GM12878 (cell line): ENCODE measurements around the gene THADA. TPM values are rescaled to one million over a fixed set of nuclear protein-coding genes. Genes with fewer than 3 reads are reported as not detected.

ENCODE experiments used
- ATAC-seq: fragments of 200-7000 bp; cut with Tn5 transposase; 3 replicates; pipeline ENCODE4 v1.9.1; 2020; ENCODE audit warnings: mild to moderate bottlenecking, moderate library complexity
- BruUV-seq: library from RNA; stranded (reverse); fragments of 400-500 nt; replicated peaks from 2 replicates; lab custom pipeline; 2021; lab: Mats Ljungman, UMichigan
- CTCF ChIA-PET: fragments of 300-600 bp; sonication (Branson Sonifier 250); formaldehyde crosslinking; extraction: SDS; loops from one replicate; lab custom pipeline; 2021; ENCODE audit warnings: inconsistent platforms; lab: Yijun Ruan, JAX
- POLR2A ChIA-PET: fragments of 350-600 bp; formaldehyde crosslinking; extraction: SDS; loops from one replicate; lab custom pipeline; 2021; ENCODE audit warnings: inconsistent platforms; lab: Charles Lee
- RAD21 ChIA-PET: fragments of 300-600 bp; sonication (Branson Sonifier 250); formaldehyde crosslinking; loops from one replicate; lab custom pipeline; 2023; ENCODE audit warnings: antibody characterized with exemption; ENCODE audit not compliant: unreplicated experiment; lab: Charles Lee
- SMC1A ChIA-PET: fragments of 300-600 bp; sonication (Branson Sonifier 250); formaldehyde crosslinking; loops from one replicate; lab custom pipeline; 2023; ENCODE audit not compliant: unreplicated experiment, uncharacterized antibody; lab: Charles Lee
- DNase-seq: peaks from one replicate; pipeline ENCODE4 v3.0.0-alpha.2; 2011; ENCODE audit warnings: low read depth, low spot score
- FAIRE-seq: peaks from 3 replicates; lab custom pipeline; 2011; peaks lifted over from hg19 to GRCh38; lab: Jason Lieb, UNC
- H2AFZ ChIP-seq: 2 replicates; pipeline ENCODE4 v1.6.0; 2011; ENCODE audit warnings: low read depth, low read length, control low read depth; ENCODE audit not compliant: control insufficient read depth
- H3K27ac ChIP-seq: 2 replicates; pipeline ENCODE4 v1.5.1; 2011; ENCODE audit warnings: control low read depth; ENCODE audit not compliant: control insufficient read depth, insufficient read depth
- H3K27me3 ChIP-seq, 2 experiments: replicated peaks in 1 of 2; 2 replicates each; pipeline versions ENCODE4 v1.6.0 to v1.6.1; 2011; ENCODE audit warnings: low read length in 1 of 2; ENCODE audit not compliant: control insufficient read depth in 2 of 2, insufficient read depth in 2 of 2
- H3K36me3 ChIP-seq, 2 experiments: 2 replicates each; pipeline ENCODE4 v1.5.1; 2011; ENCODE audit warnings: low read length in 1 of 2; ENCODE audit not compliant: control insufficient read depth in 2 of 2, insufficient read depth in 2 of 2
- H3K4me1 ChIP-seq: 2 replicates; pipeline ENCODE4 v1.6.1; 2011; ENCODE audit warnings: mild to moderate bottlenecking, low read length, moderate library complexity, mixed read lengths; ENCODE audit not compliant: control insufficient read depth, insufficient read depth
- H3K4me2 ChIP-seq: 2 replicates; pipeline ENCODE4 v1.6.0; 2011; ENCODE audit warnings: control low read depth; ENCODE audit not compliant: control insufficient read depth, insufficient read depth
- H3K4me3 ChIP-seq: fragments of 200-600 bp; sonication (generic); 2 replicates; pipeline ENCODE4 v1.5.1; 2016
- H3K79me2 ChIP-seq: 2 replicates; pipeline ENCODE4 v1.6.0; 2011; ENCODE audit warnings: low read length; ENCODE audit not compliant: control insufficient read depth, insufficient read depth
- H3K9ac ChIP-seq: 2 replicates; pipeline ENCODE4 v1.8.0; 2011; ENCODE audit warnings: low read length, control low read depth, mixed read lengths; ENCODE audit not compliant: control insufficient read depth, insufficient read depth
- H3K9me3 ChIP-seq: replicated peaks from 3 replicates; pipeline ENCODE4 v1.5.1; 2011; ENCODE audit warnings: mild to moderate bottlenecking, low read length; ENCODE audit not compliant: control insufficient read depth, insufficient read depth
- H4K20me1 ChIP-seq: 2 replicates; pipeline ENCODE4 v1.6.0; 2011; ENCODE audit not compliant: control insufficient read depth, insufficient read depth
- ATF7 ChIP-seq: fragments of 450-650 bp; IDR thresholded peaks from 2 replicates; pipeline ENCODE4 v1.6.1; 2016; ENCODE audit warnings: low read depth, mild to moderate bottlenecking
- CBX5 ChIP-seq: sonication (generic); IDR thresholded peaks from 2 replicates; pipeline ENCODE4 v1.6.1; 2016; ENCODE audit warnings: low read depth, moderate library complexity, mild to moderate bottlenecking, inconsistent platforms
- CHD1 ChIP-seq: IDR thresholded peaks from 2 replicates; pipeline ENCODE4 v1.6.1; 2012; ENCODE audit warnings: low read depth, low read length, improper control_type of control experiment
- CUX1 ChIP-seq: IDR thresholded peaks from 2 replicates; pipeline ENCODE4 v1.6.1; 2012; ENCODE audit warnings: improper control_type of control experiment, low read depth, low read length; ENCODE audit not compliant: insufficient replicate concordance
- DPF2 ChIP-seq: fragments of 450-650 bp; IDR thresholded peaks from 2 replicates; pipeline ENCODE4 v1.6.1; 2017; ENCODE audit warnings: mild to moderate bottlenecking
- ESRRA ChIP-seq: IDR thresholded peaks from 2 replicates; pipeline ENCODE4 v1.6.1; 2012; ENCODE audit warnings: mild to moderate bottlenecking, low read length, improper control_type of control experiment
- GATAD2B ChIP-seq: fragments of 450-650 bp; conservative IDR thresholded peaks from 2 replicates; pipeline ENCODE4 v1.6.1; 2017; ENCODE audit warnings: low read depth, mild to moderate bottlenecking, moderate library complexity
- MEF2A ChIP-seq: IDR thresholded peaks from 2 replicates; pipeline ENCODE4 v1.6.1; 2011; ENCODE audit warnings: low read depth, mild to moderate bottlenecking, low read length, moderate library complexity; ENCODE audit not compliant: insufficient read depth
- MEF2B ChIP-seq: fragments of 450-650 bp; IDR thresholded peaks from 2 replicates; pipeline ENCODE4 v1.6.1; 2018; ENCODE audit warnings: mild to moderate bottlenecking, moderate library complexity; ENCODE audit not compliant: partially characterized antibody, poor library complexity, severe bottlenecking
- NR2F1 ChIP-seq: fragments of 450-650 bp; conservative IDR thresholded peaks from 2 replicates; pipeline ENCODE4 v1.6.1; 2017; ENCODE audit warnings: mild to moderate bottlenecking
- POU2F2 ChIP-seq: IDR thresholded peaks from 3 replicates; pipeline ENCODE4 v1.6.1; 2011; ENCODE audit warnings: low read depth, mild to moderate bottlenecking, low read length, borderline replicate concordance
- RB1 ChIP-seq: fragments of 450-650 bp; formaldehyde crosslinking; IDR thresholded peaks from 2 replicates; pipeline ENCODE4 v1.6.1; 2017; ENCODE audit warnings: mild to moderate bottlenecking, borderline replicate concordance
- SKIL ChIP-seq: fragments of 450-650 bp; IDR thresholded peaks from 2 replicates; pipeline ENCODE4 v1.6.1; 2017; ENCODE audit warnings: mild to moderate bottlenecking, low read depth, inconsistent platforms; ENCODE audit not compliant: poor library complexity, severe bottlenecking
- SMAD1 ChIP-seq: fragments of 450-650 bp; IDR thresholded peaks from 2 replicates; pipeline ENCODE4 v1.6.1; 2018; ENCODE audit warnings: mild to moderate bottlenecking, low read depth; ENCODE audit not compliant: partially characterized antibody
- SPI1 ChIP-seq: IDR thresholded peaks from 2 replicates; pipeline ENCODE4 v1.6.1; 2011; ENCODE audit warnings: low read depth, mild to moderate bottlenecking, low read length, moderate library complexity, borderline replicate concordance; ENCODE audit not compliant: insufficient read depth
- TBL1XR1 ChIP-seq: IDR thresholded peaks from 2 replicates; pipeline ENCODE4 v1.6.1; 2012; ENCODE audit warnings: low read depth, low read length, improper control_type of control experiment
- WGBS: methylation state at CpG from one replicate; pipeline ENCODE4 v1.1.6; 2016; ENCODE audit warnings: low lambda C conversion rate; ENCODE audit not compliant: insufficient replicate concordance, insufficient coverage; ENCODE audit errors: missing lambda C conversion rate; 5-methylcytosine and 5-hydroxymethylcytosine counted together
- in situ Hi-C: fragments of 300-500 bp; cut with MboI; formaldehyde crosslinking; loops from 9 replicates; pipeline ENCODE4 v1.14.3; 2018; ENCODE audit warnings: mixed read lengths
- intact Hi-C: fragments of 100-400 bp; cut with micrococcal nuclease; formaldehyde crosslinking; loops from one replicate; pipeline ENCODE4 v1.14.2; 2022; ENCODE audit not compliant: unreplicated experiment
- polyA plus RNA-seq, 11 experiments: library from polyadenylated mRNA; depleted of rRNA in 4 of 11; unstranded in 6 of 11; stranded (reverse) in 5 of 11; fragments of >200 nt; fragmentation: Nextera tagmentation in 4 of 11; fragmentation: Illumina TruSeq in 1 of 11; extraction: Ambion mirVana in 4 of 11; extraction: Trizol in 1 of 11; gene quantifications; 1 replicate in 1 of 11; 2 replicates in 10 of 11; pipeline versions ENCODE4 v1.2.1 to v1.2.3, GENCODE V29; 2011 to 2016; ENCODE audit warnings: inconsistent platforms in 2 of 11, missing spikeins in 2 of 11, low read depth in 1 of 11
- total RNA-seq, 4 experiments: library from RNA; depleted of rRNA in 3 of 4; stranded (reverse); fragments of >200 nt in 3 of 4; fragmentation: Illumina TruSeq in 1 of 4; extraction: Trizol in 1 of 4; gene quantifications; 2 replicates each; pipeline versions ENCODE4 v1.2.1 to v1.2.3, GENCODE V29; 2013 to 2021

The THADA gene
- total and polyA plus RNA-seq, 10 of the 15 experiments (the other 5 are each of a cell fraction or from before 2014, with no cell fraction given), result 14.6 to 33.2 (median 23.2) TPM

- H3K9me3 ChIP-seq, result no peaks in the 10 kb centered on the region
- RAD21 ChIA-PET, result interaction anchor here (1.3 to 4.2 kb wide), 11 partner anchors 13 to 233 kb away, joined by 3 to 64 read pairs (median 6); no protein-coding TSS in a partner anchor
- peak overlapping the region; percentile 12; the same call in 1 of the 2 replicates for H3K4me3 ChIP-seq
- WGBS, result 0% methylated on average over 3 of the region's 3 CpGs
- no peaks in the 10 kb centered on the region for H3K27me3 ChIP-seq
- DNase-seq (peak; percentile 81), ATAC-seq (peak; percentile 97), FAIRE-seq (peak; percentile 97)
- CTCF ChIA-PET, result interaction anchor here (1.3 to 3.8 kb wide), 5 partner anchors 20 to 58 kb away, joined by 3 to 26 read pairs (median 6); no protein-coding TSS in a partner anchor
- in situ Hi-C loops (no loop called here), intact Hi-C loops (loop anchor here (2.0 kb wide), 3 partner anchors 21 to 59 kb away; no protein-coding TSS in a partner anchor)
- H3K4me1 ChIP-seq, result peaks cover 40% of the 10 kb centered on the region
- H3K27ac ChIP-seq, result peak overlapping the region; percentile 76
- peak overlapping the region; percentile 66 for H3K4me2 ChIP-seq
- no peaks in the 10 kb centered on the region for H3K36me3 ChIP-seq
- SMC1A ChIA-PET, result interaction anchor here (0.8 to 4.2 kb wide), 11 partner anchors 10 to 222 kb away, joined by 3 to 53 read pairs (median 9); no protein-coding TSS in a partner anchor
- no peaks in the 10 kb centered on the region for H3K79me2 ChIP-seq
- H4K20me1 ChIP-seq, result no peaks in the 10 kb centered on the region
- no peak overlapping the region for H2AFZ ChIP-seq
- H3K9ac ChIP-seq, result peak overlapping the region; percentile 59
- BruUV-seq, result no TSS peak
- POLR2A ChIA-PET, result interaction anchor here (1.2 to 3.8 kb wide), 5 partner anchors 14 to 74 kb away, joined by 3 to 29 read pairs (median 4); no protein-coding TSS in a partner anchor
- TF ChIP-seq ESRRA (no peak), CHD1 (no peak), SMAD1 (no peak), MEF2A (0 out of 2 replicates have a peak, but pooled peaks have one; percentile 18), ATF7 (peak; percentile 19; the same call in 1 of the 2 replicates), TBL1XR1 (no peak), MEF2B (peak; percentile 69), RB1 (no peak), CBX5 (no peak), CUX1 (no peak), POU2F2 (0 out of 3 replicates have a peak, but pooled peaks have one; percentile 13), SKIL (peak; percentile 71), GATAD2B (0 out of 2 replicates have a peak, but pooled peaks have one; percentile 46), DPF2 (peak; percentile 82; the same call in 1 of the 2 replicates), NR2F1 (peak; percentile 97), SPI1 (peak; percentile 83)
Observed at GRCh38 chr2:43461453-43462073, 134.3 kb downstream of the THADA start.
